ENCODE data around the gene PRC1.

Gene PRC1

GRCh38 chr15:90946941-90947576 lies 47.3 kb downstream of the PRC1 start:
- TF ChIP-seq CTCF (IDR thresholded peaks at IDR 0.05; ENCODE audit: low read depth, low read length, missing control alignments), result no peak
- H3K4me3 ChIP-seq (replicated peaks; ENCODE audit: low read depth, low read length), result no peak overlapping the region
- DNase-seq (ENCODE audit: extremely low read depth, low read depth), result no peak

GRCh38 chr15:90946538-90946937 lies 47.8 kb downstream of the PRC1 start:
- DNase-seq (ENCODE audit: extremely low read depth, low read depth), result no peak
- H3K4me3 ChIP-seq (replicated peaks; ENCODE audit: low read depth, low read length), result no peak overlapping the region
- TF ChIP-seq CTCF (IDR thresholded peaks at IDR 0.05; ENCODE audit: low read depth, low read length, missing control alignments), result no peak

DNA sequence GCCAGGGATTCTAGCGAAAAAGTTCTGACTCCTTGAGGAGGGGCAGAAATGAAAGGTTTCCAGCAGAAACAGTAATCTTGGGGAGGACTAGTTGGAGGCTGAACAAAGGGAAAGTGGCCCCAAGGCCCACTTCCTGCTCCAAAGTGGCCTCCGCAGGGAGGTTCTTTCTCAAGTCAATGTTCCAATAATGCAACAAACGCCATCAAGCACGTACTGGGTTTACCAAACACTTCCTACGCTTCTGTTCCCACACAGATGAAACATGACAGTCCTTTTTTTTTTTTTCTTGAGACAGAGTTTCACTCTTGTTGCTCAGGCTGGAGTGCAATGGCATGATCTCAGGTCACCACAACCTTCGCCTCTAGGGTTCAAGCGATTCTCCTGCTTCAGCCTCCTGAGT lies 49.2 kb downstream of the PRC1 start:
- no peak for TF ChIP-seq CTCF (IDR thresholded peaks at IDR 0.05; ENCODE audit: low read depth, low read length, missing control alignments)
- H3K4me3 ChIP-seq (replicated peaks; ENCODE audit: low read depth, low read length), result no peak overlapping the region
- DNase-seq (ENCODE audit: extremely low read depth, low read depth), result no peak

DNA sequence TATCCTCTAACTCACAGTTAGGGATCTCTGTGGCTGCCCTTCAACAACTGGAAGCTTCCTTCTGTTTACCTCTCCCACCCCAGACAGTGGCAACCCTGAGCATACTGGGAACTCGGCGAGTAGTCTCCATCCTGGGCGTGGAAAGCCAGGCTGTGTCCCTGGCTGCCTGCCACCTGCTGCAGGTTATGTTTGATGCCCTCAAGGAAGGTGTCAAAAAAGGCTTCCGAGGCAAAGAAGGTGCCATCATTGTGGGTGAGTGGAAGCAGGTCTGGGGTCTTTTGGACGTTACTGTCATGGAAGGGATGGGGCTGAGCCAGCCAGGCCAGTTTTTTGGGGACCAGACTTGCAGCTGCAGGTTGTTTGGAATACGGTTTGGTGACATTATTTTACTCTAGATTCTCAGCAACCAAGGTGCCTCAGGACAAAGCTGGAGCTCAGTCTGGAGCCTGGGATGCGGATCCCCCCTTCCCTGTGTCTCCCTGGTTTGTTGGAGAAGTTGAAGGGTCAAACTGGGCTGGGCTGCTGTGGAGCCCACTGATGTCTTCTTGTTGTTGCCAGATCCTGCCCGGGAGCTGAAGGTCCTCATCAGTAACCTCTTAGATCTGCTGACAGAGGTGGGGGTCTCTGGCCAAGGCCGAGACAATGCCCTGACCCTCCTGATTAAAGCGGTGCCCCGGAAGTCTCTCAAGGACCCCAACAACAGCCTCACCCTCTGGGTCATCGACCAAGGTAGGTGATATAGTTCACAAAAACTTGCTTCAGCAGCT lies 51.8 kb downstream of the PRC1 start:
- H3K4me3 ChIP-seq (replicated peaks; ENCODE audit: low read depth, low read length), result no peak overlapping the region
- no peak for DNase-seq (ENCODE audit: extremely low read depth, low read depth)
- no peak for TF ChIP-seq CTCF (IDR thresholded peaks at IDR 0.05; ENCODE audit: low read depth, low read length, missing control alignments)

DNA sequence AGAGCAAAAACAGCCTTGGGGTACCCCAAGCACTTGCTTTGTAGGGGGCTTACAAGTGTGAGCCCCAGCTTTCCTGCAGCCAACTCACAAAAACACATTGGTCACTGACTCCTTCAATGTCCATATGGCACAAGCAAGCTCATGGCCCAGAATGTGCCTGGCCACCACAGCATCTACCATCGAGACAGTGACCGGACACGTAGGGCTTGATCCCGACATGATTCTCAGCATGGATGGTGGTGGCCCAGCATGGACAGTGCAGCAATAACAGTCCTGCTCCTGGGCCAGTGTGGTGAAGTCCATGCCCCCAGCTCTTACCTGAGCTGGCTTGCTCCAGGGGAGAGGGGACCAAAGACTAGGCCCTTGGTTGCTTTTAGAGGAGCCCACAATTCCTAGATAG lies 53.3 kb downstream of the PRC1 start:
- H3K4me3 ChIP-seq (replicated peaks; ENCODE audit: low read depth, low read length), result no peak overlapping the region
- TF ChIP-seq CTCF (IDR thresholded peaks at IDR 0.05; ENCODE audit: low read depth, low read length, missing control alignments), result no peak
- no peak for DNase-seq (ENCODE audit: extremely low read depth, low read depth)

DNA sequence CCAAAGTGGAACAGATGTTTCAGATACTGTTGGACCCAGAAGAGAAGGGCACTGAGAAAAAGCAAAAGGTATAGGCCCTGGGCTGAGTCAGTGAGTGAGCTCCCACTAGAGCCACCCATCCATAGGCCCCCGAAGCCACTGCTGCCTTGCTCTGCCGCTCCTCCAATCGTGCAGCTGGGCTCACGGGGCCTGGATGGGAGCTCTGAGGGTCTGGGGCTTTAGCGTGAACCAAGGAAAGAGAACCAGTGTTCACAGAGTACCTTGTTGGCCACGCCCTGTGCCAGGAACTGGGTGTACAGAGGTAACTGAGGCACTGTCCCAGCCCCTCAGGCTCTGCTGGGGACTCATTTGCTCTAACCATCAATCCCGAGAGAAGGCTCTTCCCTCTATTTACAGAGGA lies 54.6 kb downstream of the PRC1 start:
- H3K4me3 ChIP-seq (replicated peaks; ENCODE audit: low read depth, low read length), result no peak overlapping the region
- no peak for TF ChIP-seq CTCF (IDR thresholded peaks at IDR 0.05; ENCODE audit: low read depth, low read length, missing control alignments)
- DNase-seq (ENCODE audit: extremely low read depth, low read depth), result no peak
